Measurements from ENCODE around the gene OGFOD1.

Gene OGFOD1

DNA sequence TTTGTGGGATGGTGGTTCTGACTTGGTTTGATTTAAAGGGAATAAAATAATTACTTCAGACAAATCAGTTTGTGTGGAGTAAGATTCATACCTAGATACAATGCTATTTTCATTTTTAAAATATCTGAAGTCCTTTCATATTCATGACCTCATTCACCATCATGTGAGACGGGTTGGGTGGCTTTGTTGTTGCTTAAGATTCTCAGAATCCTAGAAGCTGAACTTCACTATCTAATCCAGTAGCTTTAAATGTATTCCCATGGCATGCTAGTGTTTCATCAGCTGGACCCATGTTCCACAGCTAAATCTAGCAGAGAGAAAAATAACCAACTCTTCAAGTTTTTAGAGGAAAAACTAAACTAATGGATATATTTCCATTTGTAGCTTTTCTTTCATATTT is 23.3 kb upstream of the OGFOD1 start:
- DNase-seq (ENCODE audit: low spot score), result no peak

DNA sequence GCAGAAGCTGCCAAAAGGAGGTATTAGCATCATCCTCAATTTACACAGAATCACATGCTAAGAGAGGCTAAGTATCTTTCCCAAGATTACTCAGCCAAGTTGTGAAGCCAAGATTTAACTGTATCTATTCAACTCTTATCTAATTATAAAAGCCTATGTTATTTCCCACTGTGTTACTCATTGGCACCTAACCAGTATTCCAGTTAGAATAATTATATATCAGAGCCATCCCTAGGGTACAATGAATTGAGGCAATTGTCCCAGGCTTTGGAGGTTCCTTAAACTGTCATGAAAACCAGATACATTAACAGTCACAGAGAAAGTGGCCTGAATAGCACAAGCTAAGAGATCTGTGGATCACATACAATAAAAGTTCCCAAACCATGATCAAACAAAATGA is 15.1 kb upstream of the OGFOD1 start:
- no peak for DNase-seq (ENCODE audit: low spot score)

- DNase-seq (ENCODE audit: low spot score), result peak; percentile 48
Measured at GRCh38 chr16:56438038-56438437, 13.3 kb upstream of the OGFOD1 start.

DNA sequence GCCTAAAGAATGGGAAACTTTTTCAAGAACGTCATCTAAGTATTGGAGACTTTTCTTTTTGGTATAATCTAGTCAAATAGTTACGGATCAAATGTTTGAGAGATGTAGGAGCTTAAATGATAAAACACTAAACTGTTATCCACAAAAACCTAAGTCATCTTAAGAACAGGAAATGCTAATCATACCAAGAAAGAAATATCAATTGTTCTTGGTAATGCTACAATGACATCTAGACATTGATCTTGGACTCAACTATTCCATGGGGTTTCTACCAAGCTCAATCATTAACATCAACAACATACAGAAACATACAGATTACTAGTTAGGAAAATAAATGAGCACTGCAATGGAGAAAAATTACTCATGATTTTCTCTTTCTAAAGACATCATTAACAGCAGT is 4.1 kb upstream of the OGFOD1 start:
- DNase-seq (ENCODE audit: low spot score), result no peak

DNA sequence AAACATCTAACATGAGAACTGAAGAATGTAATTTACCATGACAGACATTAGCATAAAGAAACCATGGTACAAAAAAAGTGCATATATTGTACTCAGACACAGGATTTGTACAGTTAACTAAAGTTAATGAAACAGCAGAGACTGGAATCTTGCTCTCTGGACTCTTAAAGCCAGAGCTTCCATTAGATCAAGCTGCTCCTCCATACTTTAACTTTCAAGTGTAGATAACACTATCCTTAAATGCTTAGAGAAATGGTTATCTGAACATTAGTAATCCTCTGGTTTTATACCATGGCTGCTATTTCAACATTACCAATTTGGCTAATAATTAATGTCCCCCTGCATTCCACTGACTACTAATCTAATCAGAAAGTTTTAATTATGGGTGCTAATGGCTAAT is 3.3 kb upstream of the OGFOD1 start:
- DNase-seq (ENCODE audit: low spot score), result no peak

- no peak for DNase-seq (ENCODE audit: low spot score)
Measured at GRCh38 chr16:56450275-56450985, 924 bp upstream of the OGFOD1 start.

- no peak for DNase-seq (ENCODE audit: low spot score)
Measured at GRCh38 chr16:56451753-56452689, 667 bp downstream of the OGFOD1 start.

DNA sequence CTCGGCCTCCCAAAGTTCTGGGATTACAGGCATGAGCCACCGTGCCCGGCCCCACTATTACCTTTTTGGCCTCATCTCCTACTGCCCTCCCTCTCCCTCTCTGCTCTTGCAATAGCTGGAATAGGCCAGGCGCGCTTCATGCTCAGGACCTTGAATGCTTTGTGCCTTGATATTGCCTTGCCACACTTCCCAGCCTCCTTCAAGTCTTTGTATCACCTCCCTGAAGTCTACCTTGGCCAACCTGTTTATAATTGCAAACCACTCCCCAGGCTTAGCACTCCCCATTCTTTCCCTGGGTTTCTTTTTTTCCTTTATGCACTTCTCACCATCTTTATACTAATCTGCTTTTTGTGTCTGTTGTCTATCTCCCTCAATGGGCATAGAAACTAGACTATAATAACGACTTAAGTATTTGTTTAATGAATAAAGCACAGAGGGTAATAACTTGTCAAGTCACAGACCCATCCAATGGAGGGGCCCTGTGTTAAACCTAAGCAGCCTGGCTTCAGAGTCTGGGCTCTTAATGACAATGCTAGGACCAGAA is 6.6 kb downstream of the OGFOD1 start:
- no peak for DNase-seq (ENCODE audit: low spot score)

DNA sequence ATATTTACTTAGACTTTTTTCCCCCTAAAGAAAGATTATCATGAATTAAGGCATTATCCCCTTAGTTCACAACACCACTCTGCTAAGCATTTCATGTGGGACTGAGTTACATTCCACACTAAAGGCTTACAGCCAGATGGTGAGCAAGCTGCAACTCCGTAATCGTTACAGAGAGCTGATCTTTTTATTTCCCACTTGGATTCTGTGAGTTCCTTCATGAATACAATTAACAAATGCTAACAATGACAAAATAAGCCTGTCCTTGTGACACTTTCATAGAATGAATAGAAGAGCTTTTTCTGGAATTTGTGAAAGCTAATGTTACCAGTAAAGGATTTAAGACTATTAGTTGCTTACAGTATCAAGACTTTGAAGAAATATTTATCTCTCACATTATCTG is 8.7 kb downstream of the OGFOD1 start:
- DNase-seq (ENCODE audit: low spot score), result no peak

- DNase-seq (ENCODE audit: low spot score), result peak; percentile 11
Measured at GRCh38 chr16:56462064-56462796, 10.9 kb downstream of the OGFOD1 start.

DNA sequence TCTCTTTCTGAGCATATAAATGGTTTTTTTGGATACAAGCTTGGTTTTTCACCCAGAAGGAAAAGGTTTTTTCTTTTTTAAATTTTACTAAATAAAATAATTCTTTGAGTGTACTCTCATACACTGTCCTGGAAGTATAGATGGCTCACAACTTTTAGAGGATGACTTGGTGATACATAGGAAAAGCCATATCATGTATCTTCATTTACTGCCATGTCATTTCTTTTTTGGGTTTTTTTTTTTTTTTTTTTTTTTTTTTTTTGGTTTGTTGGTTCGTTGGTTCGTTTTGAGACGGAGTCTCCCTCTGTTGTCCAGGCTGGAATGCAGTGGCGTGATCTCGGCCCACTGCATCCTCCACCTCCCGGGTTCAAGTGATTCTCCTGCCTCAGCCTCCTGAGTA is 11.8 kb downstream of the OGFOD1 start:
- DNase-seq (ENCODE audit: low spot score), result no peak

GRCh38 chr16:56466344-56466743 is 15.0 kb downstream of the OGFOD1 start:
- DNase-seq (ENCODE audit: low spot score), result no peak

- DNase-seq (ENCODE audit: low spot score), result no peak
Measured at GRCh38 chr16:56468800-56469199, 17.4 kb downstream of the OGFOD1 start.

DNA sequence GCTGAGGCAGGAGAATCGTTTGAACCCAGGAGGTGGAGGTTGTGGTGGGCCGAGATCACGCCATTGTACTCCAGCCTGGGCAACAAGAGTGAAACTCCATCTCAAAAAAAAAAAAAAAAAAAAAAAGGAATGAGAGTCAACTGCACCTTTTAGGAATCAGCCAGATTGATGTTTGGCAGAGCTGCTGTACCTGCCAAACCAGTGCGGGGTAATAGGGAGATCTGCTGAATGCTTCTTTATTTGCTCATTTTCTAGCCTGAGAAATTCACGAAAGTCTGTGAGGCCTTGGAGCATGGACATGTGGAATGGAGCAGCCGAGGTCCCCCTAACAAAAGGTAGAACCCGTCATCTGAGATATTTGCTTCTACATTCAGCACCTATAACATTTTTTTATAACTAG is 18.4 kb downstream of the OGFOD1 start:
- no peak for DNase-seq (ENCODE audit: low spot score)

DNA sequence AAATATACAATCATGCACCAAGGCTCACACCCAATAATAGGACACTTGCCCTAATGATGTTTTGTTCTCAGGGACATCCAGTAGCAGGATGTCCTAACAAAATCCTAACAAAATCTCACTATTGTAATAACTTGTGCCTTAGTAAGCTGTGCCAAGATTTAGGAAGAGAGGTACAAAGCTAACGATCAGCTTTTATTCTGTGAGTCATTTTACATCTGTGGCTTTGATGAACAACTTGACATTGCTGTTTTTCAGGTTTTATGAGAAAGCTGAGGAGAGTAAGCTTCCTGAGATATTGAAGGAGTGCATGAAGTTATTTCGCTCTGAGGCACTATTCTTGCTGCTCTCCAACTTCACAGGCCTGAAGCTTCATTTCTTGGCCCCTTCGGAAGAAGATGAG is 18.9 kb downstream of the OGFOD1 start:
- no peak for DNase-seq (ENCODE audit: low spot score)

DNA sequence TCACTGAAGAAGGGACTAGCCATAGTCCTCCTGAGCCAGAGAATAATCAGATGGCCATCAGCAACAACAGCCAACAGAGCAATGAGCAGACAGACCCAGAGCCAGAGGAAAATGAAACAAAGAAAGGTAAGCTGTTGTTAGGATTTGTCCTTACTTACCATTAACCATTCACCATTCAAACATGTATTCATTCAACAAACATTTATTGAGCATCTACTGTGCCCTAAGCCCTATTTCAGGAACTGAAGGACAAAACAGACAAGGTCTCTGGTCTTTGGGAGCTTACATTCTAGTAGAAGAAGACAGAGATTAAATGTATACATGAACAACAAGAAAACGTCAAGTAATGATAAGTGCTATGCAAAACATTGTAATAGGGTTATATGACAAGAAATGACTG is 19.3 kb downstream of the OGFOD1 start:
- no peak for DNase-seq (ENCODE audit: low spot score)

GRCh38 chr16:56475201-56475600 is 23.8 kb downstream of the OGFOD1 start:
- no peak for DNase-seq (ENCODE audit: low spot score)

- no peak for DNase-seq (ENCODE audit: low spot score)
Measured at GRCh38 chr16:56477096-56477878, 25.9 kb downstream of the OGFOD1 start.

- no peak for DNase-seq (ENCODE audit: low spot score)
Measured at GRCh38 chr16:56478281-56479049, 27.1 kb downstream of the OGFOD1 start.

DNA sequence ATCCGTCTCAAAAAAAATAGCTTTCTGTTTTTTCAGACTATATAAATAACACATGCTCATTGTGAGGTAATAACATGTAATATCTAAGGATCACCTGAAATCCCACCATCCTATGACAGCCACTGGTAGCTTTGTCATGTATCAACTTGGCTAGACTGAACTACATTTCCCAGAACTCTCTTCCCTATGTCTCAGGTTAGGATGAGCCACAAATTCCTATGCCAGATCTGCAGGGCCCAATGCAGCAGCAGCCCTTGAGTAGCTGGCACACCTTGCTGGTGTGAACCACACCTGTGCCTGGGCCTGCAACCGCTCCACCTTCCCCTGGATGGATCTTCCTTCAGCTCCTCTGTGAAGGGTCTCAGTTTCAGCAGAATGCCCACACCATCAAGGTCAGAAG is 28.1 kb downstream of the OGFOD1 start:
- no peak for DNase-seq (ENCODE audit: low spot score)
